Suppressor macrophage treated with lipopolysaccharide for 1 hour (primary cell): Measurements from ENCODE around the gene EFCAB12.

Experiments used
- DNase-seq, 3 donors: peaks; one replicate each; pipeline ENCODE4 v3.0.0-alpha.2; 2020 to 2022

EFCAB12 gene

GRCh38 chr3:129428376-129429079, at the start of gene EFCAB12:
EFCAB12 (minus strand) TSS chr3:129428636; CDS start chr3:129428488, 148 bp downstream.
- peak; percentile 92 to 95 (median 93) for DNase-seq

- DNase-seq = no peak
These were observed 48.1 kb upstream of the EFCAB12 start for GRCh38 chr3:129476586-129476985.

DNA sequence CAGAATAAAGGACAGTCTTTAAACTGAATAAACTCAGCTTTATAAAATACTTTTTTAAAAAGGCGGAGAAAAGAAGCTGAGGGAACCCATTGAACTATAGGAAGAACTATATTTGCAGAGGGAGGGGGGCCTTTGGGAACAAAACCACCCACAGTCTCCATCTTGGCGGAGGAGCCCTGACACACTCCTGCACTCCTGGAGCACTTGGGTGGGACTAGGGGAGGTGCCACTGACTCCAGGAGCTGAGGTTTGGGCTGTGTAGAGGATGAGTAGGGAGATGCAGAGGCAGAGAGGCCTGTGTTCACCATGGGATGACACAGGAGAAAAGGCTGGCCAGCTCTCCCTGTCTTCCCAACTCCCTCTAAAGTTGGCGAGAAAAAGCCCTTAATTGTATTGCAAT, 47.4 kb upstream of the EFCAB12 start:
- no peak for DNase-seq

DNA sequence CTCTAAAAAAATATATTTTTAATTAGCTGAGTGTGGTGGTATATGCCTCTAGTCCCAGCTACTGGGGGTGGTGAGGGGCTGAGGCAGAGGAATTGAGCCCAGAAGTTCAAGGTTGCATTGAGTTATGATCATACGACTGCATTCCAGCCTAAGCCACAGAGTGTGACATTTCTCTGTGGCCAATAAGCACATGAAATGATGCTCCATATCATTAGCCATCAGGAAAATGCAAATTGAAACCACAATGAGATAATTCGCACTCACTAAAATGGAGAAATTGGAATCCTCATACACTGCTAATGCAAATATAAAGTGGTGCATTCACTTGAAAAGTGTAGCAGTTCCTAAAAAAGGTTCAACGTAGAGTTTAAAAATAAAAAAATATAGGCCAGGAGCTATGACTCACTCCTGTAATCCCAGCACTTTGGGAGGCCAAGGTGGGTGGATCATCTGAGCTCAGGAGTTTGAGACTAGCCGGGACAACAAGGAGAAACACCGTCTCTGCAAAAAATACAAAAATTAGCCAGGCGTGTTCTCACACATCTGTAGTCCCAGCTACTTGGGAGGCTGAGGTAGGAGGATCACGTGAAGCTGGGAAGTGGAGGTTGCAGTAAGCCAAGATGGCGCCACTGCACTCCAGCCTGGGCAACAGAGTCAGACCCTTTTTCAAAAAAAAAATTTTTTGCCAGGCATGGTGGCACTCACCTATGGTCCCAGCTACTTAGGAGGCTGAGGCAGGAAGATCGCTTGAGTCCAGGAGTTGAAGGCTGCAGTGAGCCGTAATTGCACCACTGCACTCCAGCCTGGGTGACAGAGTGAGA, 46.8 kb upstream of the EFCAB12 start:
- DNase-seq = no peak

DNA sequence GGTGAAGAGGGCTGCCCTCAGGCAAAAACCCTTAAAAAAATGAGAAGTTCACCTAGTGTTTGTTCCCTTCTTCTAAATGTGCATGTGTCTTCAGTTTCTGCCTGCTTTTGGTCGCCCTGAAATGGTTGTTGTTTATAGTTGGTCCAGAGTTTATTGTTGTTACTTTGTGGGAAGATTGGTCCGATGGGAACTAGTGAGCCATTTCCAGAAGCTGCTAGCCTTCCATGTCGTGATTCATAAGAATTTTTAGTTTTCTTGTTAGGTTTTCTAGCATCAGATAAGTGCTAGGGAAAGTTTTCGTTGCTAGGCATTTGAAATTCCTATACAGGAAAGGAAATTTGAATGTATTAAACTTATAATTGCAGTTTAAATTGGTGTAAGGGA, 45.3 kb upstream of the EFCAB12 start:
- no peak for DNase-seq

- DNase-seq = peak in 1 of 3 donors; percentile 27
These were observed 44.8 kb upstream of the EFCAB12 start for GRCh38 chr3:129473067-129473768.

GRCh38 chr3:129470861-129471260, 42.4 kb upstream of the EFCAB12 start:
- DNase-seq = no peak

DNA sequence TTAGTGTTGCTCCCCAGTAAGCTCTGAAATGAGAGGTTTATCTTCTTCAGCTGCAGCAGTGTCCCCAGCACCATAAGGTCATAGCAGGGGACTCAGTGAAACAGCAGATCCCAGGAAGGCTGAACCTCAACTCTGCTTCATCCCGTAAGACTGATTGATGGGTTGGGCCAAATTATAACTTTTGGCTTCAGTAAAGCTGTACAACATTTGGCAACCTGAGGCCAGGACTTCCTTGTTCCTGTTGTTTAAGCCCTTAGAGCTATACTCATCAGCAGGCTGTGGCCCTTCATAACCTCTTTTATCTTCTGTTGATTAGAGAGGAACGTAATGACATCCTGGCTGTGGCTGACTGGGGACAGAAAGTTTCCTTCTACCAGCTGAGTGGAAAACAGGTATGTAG, 40.6 kb upstream of the EFCAB12 start:
- DNase-seq = no peak

DNA sequence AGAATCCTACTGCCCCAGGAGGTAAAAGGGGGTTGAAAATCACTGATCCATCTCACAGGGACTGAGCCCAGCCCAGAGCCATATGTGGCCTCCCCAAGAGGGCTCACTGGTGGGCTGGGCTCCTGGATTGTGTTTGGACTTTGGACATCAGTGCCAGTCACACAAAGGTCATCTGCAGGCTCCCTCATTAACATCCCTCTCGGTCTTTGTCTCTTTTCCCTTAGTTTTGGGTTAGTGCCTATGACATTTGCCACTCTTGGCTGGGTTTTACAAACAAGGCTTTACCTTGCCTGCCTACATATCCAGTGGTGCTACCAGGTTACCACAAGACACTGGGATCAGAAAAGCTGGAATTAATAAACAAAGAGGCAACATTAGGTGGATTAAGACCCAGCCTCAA, 39.5 kb upstream of the EFCAB12 start:
- no peak for DNase-seq

- DNase-seq = no peak
These were observed 35.3 kb upstream of the EFCAB12 start for GRCh38 chr3:129463716-129464115.

DNA sequence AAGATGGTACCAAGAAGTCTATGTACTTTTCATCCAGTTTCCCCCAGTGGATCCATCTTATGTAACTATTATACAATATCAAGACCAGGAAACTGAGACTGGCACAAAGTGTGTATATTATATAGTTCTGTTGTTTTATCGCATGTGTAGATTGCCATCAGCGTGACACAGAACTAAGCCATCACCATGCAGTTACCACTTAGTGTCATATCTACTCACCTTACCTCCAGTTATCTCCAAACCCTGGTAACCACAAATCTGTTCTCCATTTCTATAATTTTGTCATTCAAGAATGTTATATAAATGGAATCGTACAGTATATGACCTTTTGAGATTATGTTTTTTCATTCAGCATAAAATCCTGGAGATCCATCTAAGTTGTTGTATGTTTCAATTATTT, 34.7 kb upstream of the EFCAB12 start:
- no peak for DNase-seq

DNA sequence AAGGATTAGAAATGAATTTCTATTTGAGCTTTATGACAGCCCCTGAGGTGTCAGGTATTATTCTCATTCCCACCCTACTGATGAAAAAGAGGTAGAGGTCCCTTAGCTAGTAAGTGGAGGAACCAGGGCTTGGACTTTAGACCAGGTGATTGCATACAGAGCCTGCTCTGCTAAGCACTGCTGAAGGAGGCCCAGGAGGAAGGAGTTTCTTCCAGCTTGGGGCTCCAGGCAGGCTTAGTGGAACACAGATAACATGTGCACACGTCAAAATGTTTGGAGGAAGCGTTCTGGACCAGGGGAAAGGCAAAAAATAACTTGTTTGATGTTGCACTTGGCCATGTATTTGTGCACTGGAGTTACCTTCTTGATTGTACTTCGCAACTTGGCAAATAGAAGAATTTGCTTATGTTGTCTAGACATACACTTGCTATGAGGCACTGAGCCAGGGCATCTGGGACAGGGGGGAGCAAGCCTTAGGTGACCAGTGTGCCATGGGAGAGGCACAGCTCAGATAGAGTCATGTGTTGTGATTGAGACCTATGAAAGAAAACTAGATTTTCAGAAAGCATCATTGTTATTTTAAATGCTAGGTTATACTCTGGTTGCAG, 34.0 kb upstream of the EFCAB12 start:
- DNase-seq = no peak

DNA sequence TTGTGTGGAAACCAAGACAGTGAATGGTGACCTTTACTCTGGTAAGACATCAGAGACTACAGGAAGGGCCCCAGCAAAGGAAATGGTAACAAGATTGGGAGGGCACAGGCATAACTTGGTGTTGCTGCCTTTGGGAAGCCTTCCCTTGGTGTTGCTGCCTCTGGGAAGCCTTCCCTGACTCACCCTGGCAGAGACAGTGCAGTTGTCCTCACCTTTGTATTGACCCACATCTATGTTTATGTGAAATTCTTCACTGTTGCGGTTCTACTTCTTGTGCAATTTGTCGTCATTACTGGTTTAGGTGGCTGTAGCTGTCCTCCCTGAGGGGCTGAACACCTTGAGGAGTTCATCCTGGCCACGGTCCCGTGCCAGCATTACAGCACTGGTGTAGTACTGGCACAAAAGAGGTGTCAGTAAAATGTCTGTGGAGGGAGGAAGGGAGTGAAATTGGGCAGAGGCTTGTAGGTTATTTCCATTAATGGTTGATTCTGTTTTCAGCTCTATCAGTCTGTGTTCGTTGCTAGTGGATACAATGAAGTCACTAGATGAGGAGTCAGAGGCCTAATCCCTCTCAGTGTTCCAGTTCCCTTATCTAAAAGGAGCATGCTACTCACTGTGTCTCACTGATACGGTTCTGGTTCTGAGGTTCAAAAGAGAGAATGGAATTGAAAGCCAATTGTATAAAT, 33.2 kb upstream of the EFCAB12 start:
- DNase-seq = peak in 1 of 3 donors; percentile 27

DNA sequence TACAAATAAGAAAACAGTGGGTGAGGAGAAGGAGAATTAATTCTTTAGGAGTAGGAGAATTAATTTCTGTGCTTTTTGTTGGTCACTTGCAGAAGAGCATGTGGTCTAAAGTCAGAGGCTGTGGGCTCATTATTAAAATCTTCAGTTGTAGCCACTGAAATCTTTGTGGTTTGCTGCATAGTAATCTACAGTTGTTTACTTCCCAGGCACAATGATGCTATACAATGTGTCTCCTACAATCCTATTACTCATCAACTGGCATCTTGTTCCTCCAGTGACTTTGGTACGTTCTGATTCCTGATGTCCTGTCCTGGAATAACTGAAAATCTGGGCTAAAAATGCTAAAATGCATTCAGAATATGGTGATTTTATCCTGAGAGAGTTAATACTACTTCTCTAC, 32.6 kb upstream of the EFCAB12 start:
- DNase-seq = no peak

- DNase-seq = no peak
These were observed 32.1 kb upstream of the EFCAB12 start for GRCh38 chr3:129460572-129460971.

DNA sequence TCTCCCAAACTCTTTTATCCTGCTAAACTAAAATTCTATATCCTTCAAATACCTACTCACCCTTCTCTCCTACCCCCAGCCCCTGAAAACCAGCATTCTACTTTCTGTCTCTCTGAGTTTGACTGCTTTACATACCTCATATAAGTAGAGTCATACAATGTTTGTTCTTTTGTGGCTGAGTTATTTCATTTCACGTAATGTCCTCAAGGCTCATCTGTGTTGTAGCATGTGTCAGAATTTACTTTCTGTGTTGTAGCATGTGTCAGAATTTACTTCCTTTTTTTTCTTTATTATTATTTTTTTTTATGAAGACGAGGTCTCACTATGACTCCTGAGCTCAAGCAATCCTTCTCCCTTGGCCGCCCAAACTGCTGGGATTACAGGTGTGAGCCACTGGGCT, 31.7 kb upstream of the EFCAB12 start:
- DNase-seq = no peak

DNA sequence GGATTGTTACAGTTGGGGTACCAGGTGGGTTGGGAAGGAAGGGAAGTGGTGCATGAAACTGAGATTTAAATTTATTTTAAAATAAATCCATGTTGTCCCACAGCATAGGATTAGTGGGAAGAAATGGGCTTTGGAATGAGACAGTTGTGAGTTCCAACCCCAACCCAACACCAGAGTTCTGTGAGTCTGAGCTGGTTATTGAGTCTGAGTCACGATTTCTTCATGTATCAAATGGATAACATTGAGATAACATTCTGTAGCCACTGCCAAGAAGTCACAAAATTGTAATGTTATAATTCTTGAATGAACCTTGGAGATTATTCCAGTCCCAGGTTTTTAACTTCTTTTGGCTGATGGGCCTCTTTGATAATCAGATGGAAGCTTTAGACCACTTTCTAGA, 25.3 kb upstream of the EFCAB12 start:
- DNase-seq = no peak

GRCh38 chr3:129449279-129450115, 21.1 kb upstream of the EFCAB12 start:
- no peak for DNase-seq

- DNase-seq = no peak
These were observed 19.9 kb upstream of the EFCAB12 start for GRCh38 chr3:129448186-129448895.

GRCh38 chr3:129446926-129447325, 18.5 kb upstream of the EFCAB12 start:
- no peak for DNase-seq

DNA sequence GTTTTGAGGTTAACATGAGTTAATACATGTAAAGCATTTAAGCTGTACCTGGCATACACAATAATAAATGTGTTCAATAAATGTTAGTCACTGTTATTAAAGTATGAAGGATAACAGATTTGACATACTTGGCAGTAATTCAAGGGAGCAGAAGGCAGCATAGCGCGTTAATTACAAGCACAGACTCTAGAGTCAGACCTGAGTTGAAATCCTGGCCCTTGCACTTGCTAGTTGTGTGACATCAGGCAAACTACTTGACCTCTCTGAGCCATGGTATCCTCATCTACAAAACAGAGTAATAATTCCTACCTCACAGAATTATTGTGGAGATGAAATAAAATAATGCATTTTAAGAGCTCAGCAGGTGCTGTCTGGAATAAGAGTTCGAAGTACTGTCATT, 17.0 kb upstream of the EFCAB12 start:
- no peak for DNase-seq
